Gastroesophageal sphincter (tissue), 4 donors: ENCODE data around the gene TRIM37. TPM values are rescaled to one million over a fixed set of nuclear protein-coding genes. Genes with fewer than 3 reads are reported as not detected.

ENCODE experiments used
- ATAC-seq: fragments of 150-250 bp; one replicate; pipeline ENCODE4 v1.9.1; 2016; ENCODE audit warnings: mild to moderate bottlenecking, moderate library complexity
- H3K27ac ChIP-seq, 4 donors: fragments of 200-600 bp; sonication (generic) in 3 of 4; 1 replicate in 3 of 4; 2 replicates in 1 of 4; pipeline ENCODE4 v1.5.1; 2016 to 2019
- H3K27me3 ChIP-seq: fragments of 200-600 bp; sonication (generic); one replicate; pipeline ENCODE4 v1.5.1; 2019
- H3K36me3 ChIP-seq, 2 donors: fragments of 200-600 bp; sonication (generic); one replicate each; pipeline ENCODE4 v1.5.1; 2019; ENCODE audit warnings: control low read depth in 1 of 2
- H3K4me1 ChIP-seq, 3 donors: fragments of 200-600 bp; sonication (generic); 1 replicate in 2 of 3; 2 replicates in 1 of 3; pipeline ENCODE4 v1.5.1; 2016 to 2019; ENCODE audit warnings: control low read depth in 2 of 3
- H3K4me3 ChIP-seq, 2 donors: fragments of 200-600 bp; sonication (generic); one replicate each; pipeline ENCODE4 v1.5.1; 2019; ENCODE audit warnings: mild to moderate bottlenecking in 1 of 2, moderate library complexity in 1 of 2
- H3K9me3 ChIP-seq, 3 donors: fragments of 200-600 bp; sonication (generic); one replicate each; pipeline ENCODE4 v1.5.1; 2017 to 2019; ENCODE audit warnings: control low read depth in 2 of 3
- EP300 ChIP-seq: sonication (generic); formaldehyde crosslinking; IDR thresholded peaks from one replicate; pipeline ENCODE4 v1.6.1; 2017; ENCODE audit warnings: antibody characterized with exemption, mild to moderate bottlenecking
- POLR2A ChIP-seq, 2 donors: fragments of 450-650 bp; IDR thresholded peaks; one replicate each; pipeline ENCODE4 v1.6.1; 2017; ENCODE audit warnings: antibody characterized with exemption in 2 of 2, mild to moderate bottlenecking in 2 of 2, moderate library complexity in 1 of 2
- POLR2AphosphoS5 ChIP-seq: sonication (generic); formaldehyde crosslinking; IDR thresholded peaks from one replicate; pipeline ENCODE4 v1.6.1; 2017; ENCODE audit warnings: antibody characterized with exemption
- WGBS, 2 donors: methylation state at CpG; one replicate each; pipeline ENCODE4 v1.1.5; 2018; ENCODE audit warnings: low coverage in 1 of 2; 5-methylcytosine and 5-hydroxymethylcytosine counted together
- total RNA-seq, 4 donors: library from RNA; depleted of rRNA; stranded (reverse); fragments of >200 nt; gene quantifications; one replicate each; pipeline ENCODE4 v1.1.0, GENCODE V29; 2016
- TF ChIP-seq, protein P1 (sequence below), 4 experiments: fragments of 200-600 bp in 2 of 4; fragments of 450-650 bp in 2 of 4; sonication (generic) in 1 of 4; IDR thresholded peaks; one replicate each; pipeline ENCODE4 v1.5.1; 2017 to 2019; ENCODE audit warnings: antibody characterized with exemption in 4 of 4, mild to moderate bottlenecking in 2 of 4, moderate library complexity in 2 of 4

The TRIM37 gene
- total RNA-seq, 4 donors from 2014 or later, result 27.6 to 30.7 (median 28.6) TPM

- Histone ChIP-seq H3K27me3 (no peaks in the 10 kb centered on the region), H3K27ac (no peak overlapping the region), H3K4me1 (no peaks in the 10 kb centered on the region), H3K36me3 (peaks cover 0 to 72% of the 10 kb centered on the region in 2 donors), H3K9me3 (no peaks in the 10 kb centered on the region), H3K4me3 (no peak overlapping the region)
- WGBS, 2 donors, result 89 to 92% methylated on average over 2 of the region's 2 CpGs
- ATAC-seq, result no peak
- no peak for TF ChIP-seq EP300
- TF ChIP-seq, protein P1, sequence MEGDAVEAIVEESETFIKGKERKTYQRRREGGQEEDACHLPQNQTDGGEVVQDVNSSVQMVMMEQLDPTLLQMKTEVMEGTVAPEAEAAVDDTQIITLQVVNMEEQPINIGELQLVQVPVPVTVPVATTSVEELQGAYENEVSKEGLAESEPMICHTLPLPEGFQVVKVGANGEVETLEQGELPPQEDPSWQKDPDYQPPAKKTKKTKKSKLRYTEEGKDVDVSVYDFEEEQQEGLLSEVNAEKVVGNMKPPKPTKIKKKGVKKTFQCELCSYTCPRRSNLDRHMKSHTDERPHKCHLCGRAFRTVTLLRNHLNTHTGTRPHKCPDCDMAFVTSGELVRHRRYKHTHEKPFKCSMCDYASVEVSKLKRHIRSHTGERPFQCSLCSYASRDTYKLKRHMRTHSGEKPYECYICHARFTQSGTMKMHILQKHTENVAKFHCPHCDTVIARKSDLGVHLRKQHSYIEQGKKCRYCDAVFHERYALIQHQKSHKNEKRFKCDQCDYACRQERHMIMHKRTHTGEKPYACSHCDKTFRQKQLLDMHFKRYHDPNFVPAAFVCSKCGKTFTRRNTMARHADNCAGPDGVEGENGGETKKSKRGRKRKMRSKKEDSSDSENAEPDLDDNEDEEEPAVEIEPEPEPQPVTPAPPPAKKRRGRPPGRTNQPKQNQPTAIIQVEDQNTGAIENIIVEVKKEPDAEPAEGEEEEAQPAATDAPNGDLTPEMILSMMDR (IDR thresholded peaks at IDR 0.05), result no peak
- TF ChIP-seq POLR2AphosphoS5, result no peak
- TF ChIP-seq POLR2A (IDR thresholded peaks at IDR 0.05), result no peak
Measured at GRCh38 chr17:59010026-59010425, 96.7 kb downstream of the TRIM37 start.

- peaks cover 0 to 60% of the 10 kb centered on the region in 2 donors for H3K36me3 ChIP-seq
- WGBS, 2 donors, result 75 to 100% methylated on average over 1 to 2 of the region's 2 CpGs
- no peaks in the 10 kb centered on the region for H3K9me3 ChIP-seq
- no peaks in the 10 kb centered on the region for H3K4me1 ChIP-seq
- ATAC-seq, result no peak
- no peak for TF ChIP-seq EP300
- no peak for TF ChIP-seq POLR2A (IDR thresholded peaks at IDR 0.05)
- TF ChIP-seq POLR2AphosphoS5, result no peak
- TF ChIP-seq, protein P1 (IDR thresholded peaks at IDR 0.05), result no peak
- no peaks in the 10 kb centered on the region for H3K27me3 ChIP-seq
- H3K27ac ChIP-seq, result no peak overlapping the region
- H3K4me3 ChIP-seq, result no peak overlapping the region
Measured at GRCh38 chr17:59008737-59009136, 97.9 kb downstream of the TRIM37 start.

DNA sequence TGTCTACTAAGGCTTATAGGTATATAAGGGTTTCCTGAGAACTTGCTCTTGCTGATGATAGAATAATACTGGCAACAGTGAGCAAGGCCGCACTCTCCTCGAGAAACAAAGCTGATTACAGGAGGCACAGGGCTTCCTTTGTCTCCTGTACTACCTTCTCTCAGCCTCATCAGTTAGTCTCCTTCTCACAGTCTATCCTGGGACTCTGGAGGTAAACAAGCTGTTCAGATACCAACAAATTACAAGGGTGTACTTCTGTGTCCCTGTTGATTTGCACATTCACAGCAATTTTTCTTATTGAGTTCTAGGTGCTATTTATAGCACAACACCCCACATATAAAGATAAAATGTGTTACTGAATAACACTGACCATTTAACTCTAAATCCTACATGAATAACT, 98.7 kb downstream of the TRIM37 start:
- Histone ChIP-seq H3K27ac (no peak overlapping the region), H3K4me3 (no peak overlapping the region), H3K4me1 (no peaks in the 10 kb centered on the region), H3K9me3 (no peaks in the 10 kb centered on the region), H3K27me3 (no peaks in the 10 kb centered on the region), H3K36me3 (peaks cover 0 to 53% of the 10 kb centered on the region in 2 donors)
- TF ChIP-seq, protein P1 (IDR thresholded peaks at IDR 0.05), result no peak
- TF ChIP-seq POLR2A (IDR thresholded peaks at IDR 0.05), result no peak
- no peak for TF ChIP-seq EP300
- TF ChIP-seq POLR2AphosphoS5, result no peak
- 60 to 94% methylated on average over 2 of the region's 2 CpGs for WGBS, 2 donors
- no peak for ATAC-seq

DNA sequence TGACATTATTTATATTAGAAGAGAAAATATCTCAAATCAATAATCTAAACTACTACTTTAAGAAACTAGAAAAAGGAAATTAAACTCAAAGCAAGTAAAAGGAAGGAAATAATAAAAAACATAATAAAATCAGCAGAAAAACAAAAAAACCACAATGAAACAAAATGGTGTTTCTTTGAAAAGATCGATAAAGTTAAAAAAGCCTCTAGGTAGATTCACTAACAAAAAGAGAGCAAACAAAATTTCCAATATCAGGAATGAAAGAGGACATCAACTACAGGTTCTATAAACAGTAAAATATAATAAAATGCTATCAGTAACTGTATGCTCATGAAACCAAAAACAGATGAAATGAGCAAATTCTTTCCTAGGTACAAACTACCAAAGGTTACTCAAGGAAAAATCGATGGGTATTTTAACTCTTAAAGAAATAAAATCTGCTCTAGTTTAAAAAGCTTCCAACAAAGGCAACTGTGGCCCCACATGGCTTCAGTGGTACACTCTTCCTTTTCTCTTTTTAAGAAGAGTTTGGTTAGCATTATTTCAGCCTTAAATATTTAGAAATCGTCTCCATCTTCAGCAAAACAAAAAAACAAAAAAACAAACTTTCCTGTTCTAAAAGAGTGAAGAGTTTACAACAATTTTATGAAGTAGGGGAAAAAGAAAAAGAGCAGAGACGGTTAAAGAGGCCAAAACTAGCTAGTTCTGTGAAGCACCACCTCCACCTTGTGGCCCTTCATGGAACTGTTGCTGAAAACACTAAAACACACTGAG, 102.2 kb downstream of the TRIM37 start:
- TF ChIP-seq POLR2AphosphoS5, result no peak
- TF ChIP-seq, protein P1 (IDR thresholded peaks at IDR 0.05), result peak; percentile 91 to 97 (median 92)
- H3K4me1 ChIP-seq, result no peaks in the 10 kb centered on the region
- H3K4me3 ChIP-seq, result no peak overlapping the region
- H3K36me3 ChIP-seq, result peaks cover 0 to 39% of the 10 kb centered on the region in 2 donors
- H3K27ac ChIP-seq, result no peak overlapping the region
- H3K9me3 ChIP-seq, result no peaks in the 10 kb centered on the region
- H3K27me3 ChIP-seq, result no peaks in the 10 kb centered on the region
- no peak for ATAC-seq
- WGBS, 2 donors, result 20 to 23% methylated on average over 4 of the region's 4 CpGs

- WGBS, 2 donors, result 80% methylated on average over 1 of the region's 1 CpG; no CpG with 5 or more reads in 1 of the 2 donors
- Histone ChIP-seq H3K9me3 (no peaks in the 10 kb centered on the region), H3K36me3 (peaks cover 0 to 41% of the 10 kb centered on the region in 2 donors), H3K4me1 (no peaks in the 10 kb centered on the region), H3K27ac (no peak overlapping the region), H3K27me3 (no peaks in the 10 kb centered on the region), H3K4me3 (no peak overlapping the region)
- no peak for ATAC-seq
- TF ChIP-seq, protein P1 (IDR thresholded peaks at IDR 0.05), result no peak
- TF ChIP-seq POLR2A (IDR thresholded peaks at IDR 0.05), result no peak
- no peak for TF ChIP-seq POLR2AphosphoS5
- no peak for TF ChIP-seq EP300
Measured at GRCh38 chr17:59003860-59004259, 102.8 kb downstream of the TRIM37 start.
